ENCODE measurements around the gene SACS. TPM values are rescaled to one million over a fixed set of nuclear protein-coding genes. Genes with fewer than 3 reads are reported as not detected.

SACS gene
- total RNA-seq, 1 experiment from 2014 or later = 53.0 TPM

GRCh38 chr13:23421596-23421995 is 11.9 kb downstream of the SACS start:
- Histone ChIP-seq H3K9me3 (ENCODE audit: control insufficient read depth, low read depth, low read length) (no peaks in the 10 kb centered on the region), H2BK12ac (ENCODE audit: insufficient read length, low read depth, low read length) (no peak overlapping the region), H3K79me1 (ENCODE audit: insufficient read depth, low read depth, low read length, poor library complexity, severe bottlenecking) (no peaks in the 10 kb centered on the region), H3K14ac (ENCODE audit: insufficient read depth, low read length) (no peak overlapping the region), H3K27me3 (ENCODE audit: insufficient read depth, low read length) (no peaks in the 10 kb centered on the region), H2BK5ac (ENCODE audit: insufficient read length, low read length) (no peak overlapping the region), H2BK15ac (ENCODE audit: low read depth, low read length) (no peak overlapping the region), H4K91ac (ENCODE audit: insufficient read length, low read depth, low read length) (no peak overlapping the region), H3K27ac (ENCODE audit: insufficient read length, low read depth, low read length) (no peak overlapping the region), H3K23ac (ENCODE audit: insufficient read length, low read depth, low read length) (no peak overlapping the region), H3K23me2 (ENCODE audit: insufficient read length, low read depth, low read length, poor library complexity, severe bottlenecking) (no peaks in the 10 kb centered on the region), H4K8ac (replicated peaks; ENCODE audit: insufficient read length, low read depth, low read length) (no peak overlapping the region), H4K20me1 (ENCODE audit: control insufficient read depth, insufficient read depth, insufficient read length) (no peaks in the 10 kb centered on the region), H2AFZ (ENCODE audit: low read length) (no peak overlapping the region), H3K4me1 (ENCODE audit: insufficient read depth, low read length) (no peaks in the 10 kb centered on the region), H3K4me2 (ENCODE audit: insufficient read depth, insufficient read length, low read length) (no peak overlapping the region), H3T11ph (ENCODE audit: low read length) (no peak overlapping the region), H3K4ac (ENCODE audit: low read depth, low read length) (no peak overlapping the region), H3K79me2 (ENCODE audit: insufficient read depth, low read length) (no peaks in the 10 kb centered on the region), H3K56ac (ENCODE audit: insufficient read length, low read depth, low read length) (no peak overlapping the region), H3K9ac (ENCODE audit: extremely low read depth, insufficient read length, low read length) (no peak overlapping the region), H2BK120ac (ENCODE audit: low read depth, low read length, poor library complexity, severe bottlenecking) (no peak overlapping the region), H2BK20ac (ENCODE audit: low read depth, low read length, poor library complexity, severe bottlenecking) (no peak overlapping the region), H2AK5ac (ENCODE audit: insufficient read length, low read length) (no peak overlapping the region), H4K5ac (ENCODE audit: insufficient read length, low read depth, low read length) (no peak overlapping the region), H3K18ac (ENCODE audit: insufficient read length, low read depth, low read length) (no peak overlapping the region)
- Mint-ChIP-seq H3K4me1 (peaks cover under 1 to 7% of the 10 kb centered on the region in 2 experiments; a peak in 1 of 4 replicates), H3K4me3 (no peak overlapping the region), H3K27me3 (ENCODE audit: low read depth) (no peaks in the 10 kb centered on the region), H3K9me3 (no peaks in the 10 kb centered on the region), H3K27ac (no peak overlapping the region), H3K36me3 (ENCODE audit: insufficient read depth in 1 of 3, low read depth in 3 of 3) (peaks cover 8 to 11% (median 10%) of the 10 kb centered on the region in 3 experiments; a peak in 6 of 7 replicates)
- no peak for TF ChIP-seq CTCF (conservative IDR thresholded peaks at IDR 0.05)
- WGBS (ENCODE audit: extremely low coverage, insufficient read length, low lambda C conversion rate) = no CpG with 5 or more reads among the region's 5 CpGs
- DNase-seq = no peak
